Measurements from ENCODE around the gene FOXA1. TPM values are rescaled to one million over a fixed set of nuclear protein-coding genes. Genes with fewer than 3 reads are reported as not detected.

The FOXA1 gene
- total RNA-seq, 1 donor from 2014 or later = 30.5 TPM

- no peak for DNase-seq
- H3K27ac ChIP-seq = no peak overlapping the region
- peaks cover 13% of the 10 kb centered on the region for H3K27me3 ChIP-seq (ENCODE audit: low read depth)
- peaks cover 20% of the 10 kb centered on the region for H3K9me3 ChIP-seq
- TF ChIP-seq CTCF (IDR thresholded peaks at IDR 0.05) = no peak
- H3K36me3 ChIP-seq = no peaks in the 10 kb centered on the region
- intact Hi-C loops (cut with DNase I) = no loop called here
- no peaks in the 10 kb centered on the region for H3K4me1 ChIP-seq
- H3K4me3 ChIP-seq = no peak overlapping the region
- ATAC-seq = no peak
Measured at GRCh38 chr14:37610945-37611523, 16.0 kb upstream of the FOXA1 start.

GRCh38 chr14:37608649-37609048 is 13.6 kb upstream of the FOXA1 start:
- ATAC-seq (no peak), DNase-seq (no peak)
- Histone ChIP-seq H3K4me1 (no peaks in the 10 kb centered on the region), H3K9me3 (no peaks in the 10 kb centered on the region), H3K4me3 (no peak overlapping the region), H3K27me3 (ENCODE audit: low read depth) (peaks cover 19% of the 10 kb centered on the region), H3K36me3 (no peaks in the 10 kb centered on the region), H3K27ac (no peak overlapping the region)
- no peak for TF ChIP-seq CTCF (IDR thresholded peaks at IDR 0.05)
- intact Hi-C loops (cut with DNase I) = no loop called here

- intact Hi-C loops (cut with DNase I) = no loop called here
- ATAC-seq (no peak), DNase-seq (no peak)
- Histone ChIP-seq H3K27me3 (ENCODE audit: low read depth) (peaks cover 38% of the 10 kb centered on the region), H3K9me3 (no peaks in the 10 kb centered on the region), H3K4me1 (no peaks in the 10 kb centered on the region), H3K27ac (no peak overlapping the region), H3K36me3 (no peaks in the 10 kb centered on the region), H3K4me3 (no peak overlapping the region)
- no peak for TF ChIP-seq CTCF (IDR thresholded peaks at IDR 0.05)
Measured at GRCh38 chr14:37606678-37607077, 11.6 kb upstream of the FOXA1 start.

GRCh38 chr14:37603688-37604251 is 8.7 kb upstream of the FOXA1 start:
- no peak for ATAC-seq
- H3K27ac ChIP-seq = no peak overlapping the region
- H3K27me3 ChIP-seq (ENCODE audit: low read depth) = peaks cover 54% of the 10 kb centered on the region
- H3K36me3 ChIP-seq = no peaks in the 10 kb centered on the region
- no peaks in the 10 kb centered on the region for H3K9me3 ChIP-seq
- H3K4me3 ChIP-seq = no peak overlapping the region
- intact Hi-C loops (cut with DNase I) = no loop called here
- DNase-seq = no peak
- peaks cover 14% of the 10 kb centered on the region for H3K4me1 ChIP-seq
- no peak for TF ChIP-seq CTCF (IDR thresholded peaks at IDR 0.05)

GRCh38 chr14:37602605-37603453 is 7.8 kb upstream of the FOXA1 start:
- H3K36me3 ChIP-seq = no peaks in the 10 kb centered on the region
- peaks cover 15% of the 10 kb centered on the region for H3K4me1 ChIP-seq
- no peak overlapping the region for H3K4me3 ChIP-seq
- peaks cover 64% of the 10 kb centered on the region for H3K27me3 ChIP-seq (ENCODE audit: low read depth)
- H3K27ac ChIP-seq = no peak overlapping the region
- DNase-seq (no peak), ATAC-seq (no peak)
- intact Hi-C loops (cut with DNase I) = no loop called here
- H3K9me3 ChIP-seq = no peaks in the 10 kb centered on the region
- TF ChIP-seq CTCF (IDR thresholded peaks at IDR 0.05) = no peak

All from lower lobe of right lung (tissue), 2 donors.